Central memory CD4-positive, alpha-beta T cell (primary cell): ENCODE data around the gene ACTA1.
"Not testable (repeated sequence)": the region's sequence is repeated elsewhere in the genome, so short reads cannot be mapped to it uniquely, and the experiment has no call there.

Experiments
- DNase-seq: peaks from one replicate; pipeline ENCODE4 v3.0.0; 2022

Gene ACTA1

GRCh38 chr1:229438021-229438420 is 4.1 kb upstream of the ACTA1 start:
- no peak for DNase-seq

GRCh38 chr1:229437443-229437842 is 3.5 kb upstream of the ACTA1 start:
- DNase-seq, result no peak

GRCh38 chr1:229436201-229436600 is 2.3 kb upstream of the ACTA1 start:
- no peak for DNase-seq

GRCh38 chr1:229434641-229435051 is 752 bp upstream of the ACTA1 start:
- DNase-seq, result no peak

GRCh38 chr1:229433364-229434004 is 410 bp downstream of the ACTA1 start:
- no peak for DNase-seq

- DNase-seq, result no peak
Observed at GRCh38 chr1:229432905-229433304, 989 bp downstream of the ACTA1 start.

GRCh38 chr1:229432116-229432461 is 1.8 kb downstream of the ACTA1 start:
- DNase-seq, result no peak

GRCh38 chr1:229431284-229432115 is 2.4 kb downstream of the ACTA1 start:
- DNase-seq, result no peak

- DNase-seq, result no peak
Observed at GRCh38 chr1:229430761-229431283, 3.1 kb downstream of the ACTA1 start.

GRCh38 chr1:229428256-229428655 is 5.6 kb downstream of the ACTA1 start:
- no peak for DNase-seq

- no peak for DNase-seq
Observed at GRCh38 chr1:229427572-229427971, 6.3 kb downstream of the ACTA1 start.

- DNase-seq, result no peak
Observed at GRCh38 chr1:229425564-229426159, 8.2 kb downstream of the ACTA1 start.

GRCh38 chr1:229420765-229421164 is 13.1 kb downstream of the ACTA1 start:
- no peak for DNase-seq

GRCh38 chr1:229420224-229420623 is 13.7 kb downstream of the ACTA1 start:
- no peak for DNase-seq

GRCh38 chr1:229418586-229418985 is 15.3 kb downstream of the ACTA1 start:
- DNase-seq, result not testable (repeated sequence)

GRCh38 chr1:229412810-229413209 is 21.1 kb downstream of the ACTA1 start:
- DNase-seq, result not testable (repeated sequence)

GRCh38 chr1:229412056-229412455 is 21.8 kb downstream of the ACTA1 start:
- DNase-seq, result no peak

GRCh38 chr1:229411434-229412055 is 22.3 kb downstream of the ACTA1 start:
- DNase-seq, result no peak

- DNase-seq, result no peak
Observed at GRCh38 chr1:229410692-229411433, 23.0 kb downstream of the ACTA1 start.

- no peak for DNase-seq
Observed at GRCh38 chr1:229410370-229410691, 23.6 kb downstream of the ACTA1 start.

GRCh38 chr1:229409616-229410369 is 24.1 kb downstream of the ACTA1 start:
- no peak for DNase-seq

GRCh38 chr1:229408458-229409037 is 25.3 kb downstream of the ACTA1 start:
- no peak for DNase-seq
